HL-60 (cell line): ENCODE data around the gene QSOX1.

Experiments used
- CTCF ChIP-seq: IDR thresholded peaks from one replicate; pipeline ENCODE4 v1.5.1; 2011; ENCODE audit warnings: low read length, control low read depth, inconsistent platforms; ENCODE audit not compliant: insufficient read depth
- GABPA ChIP-seq: IDR thresholded peaks from 2 replicates; pipeline ENCODE4 v1.6.1; 2012; ENCODE audit warnings: low read depth

GRCh38 chr1:180182643-180183311 is 28.1 kb downstream of the QSOX1 start:
- no peak for TF ChIP-seq CTCF
- TF ChIP-seq GABPA, result no peak
